ENCODE data around the gene CHSY1.

- no peak for TF ChIP-seq CTCF (conservative IDR thresholded peaks at IDR 0.05; ENCODE audit: low read depth, low read length)
- TF ChIP-seq EZH2 (IDR thresholded peaks at IDR 0.05; ENCODE audit: borderline replicate concordance, low read depth, low read length, poor library complexity, severe bottlenecking) = no peak
These were observed 57.2 kb downstream of the CHSY1 start for GRCh38 chr15:101194546-101195125.
